ENCODE measurements around the gene LCN1.

Gene LCN1

DNA sequence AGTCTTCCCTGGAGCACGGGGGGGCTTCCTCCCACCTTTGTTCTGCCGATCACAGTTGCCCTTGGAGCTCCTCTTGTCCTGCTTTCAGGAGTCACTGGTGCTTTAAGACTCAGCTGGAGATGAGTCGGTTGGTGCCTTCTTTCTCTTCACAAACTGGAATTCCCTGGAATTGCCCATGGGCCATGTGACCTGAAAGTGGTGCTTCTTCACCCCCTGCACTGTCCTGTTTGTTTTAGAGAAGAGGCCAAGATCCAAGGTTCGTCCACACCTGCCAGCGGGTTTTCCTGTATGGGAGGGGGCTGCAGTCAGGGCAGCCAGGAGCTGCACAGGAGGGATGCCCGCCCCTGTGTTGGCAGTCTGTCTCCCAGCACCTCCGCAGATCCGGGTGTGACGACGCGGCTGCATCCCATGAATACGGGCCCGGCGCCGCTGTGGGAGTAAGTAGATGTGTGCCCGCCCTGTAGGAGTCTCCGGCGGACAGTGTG is 30.2 kb upstream of the LCN1 start:
- H3K36me3 ChIP-seq (ENCODE audit: control insufficient read depth in 1 of 2, insufficient read depth in 2 of 2, low read length in 2 of 2): peaks cover 0 to 25% of the 10 kb centered on the region in 2 donors
- H3K27ac ChIP-seq (ENCODE audit: low read length): no peak overlapping the region
- H3K4me3 ChIP-seq (ENCODE audit: low read depth in 1 of 2, low read length in 2 of 2): no peak overlapping the region
- H3K4me1 ChIP-seq (ENCODE audit: control insufficient read depth in 1 of 2, insufficient read depth in 2 of 2, low read length in 2 of 2): no peaks in the 10 kb centered on the region
- H3K27me3 ChIP-seq (ENCODE audit: low read depth, low read length): no peaks in the 10 kb centered on the region
- H3K9me3 ChIP-seq (ENCODE audit: control insufficient read depth in 1 of 2, low read length in 2 of 2): no peaks in the 10 kb centered on the region

DNA sequence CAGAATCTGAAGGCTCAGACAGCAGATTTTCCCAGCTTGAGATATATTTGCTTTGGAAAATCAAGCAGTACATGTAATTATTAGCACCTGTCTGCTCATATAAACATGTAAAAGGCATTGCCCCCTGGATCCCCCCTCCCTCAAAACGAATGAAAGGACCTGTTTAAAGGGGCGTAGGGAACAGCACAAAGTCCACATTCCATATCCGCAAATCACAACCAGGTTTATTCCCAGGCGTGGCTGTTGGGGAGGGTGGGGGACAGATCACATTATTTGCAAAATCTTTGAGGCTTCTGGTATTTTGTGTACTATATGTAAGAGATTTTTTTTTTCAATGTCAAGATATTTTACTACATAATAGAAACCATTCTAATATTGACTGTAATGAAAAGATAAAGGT is 29.5 kb upstream of the LCN1 start:
- H3K4me3 ChIP-seq (ENCODE audit: low read depth in 1 of 2, low read length in 2 of 2): no peak overlapping the region
- no peaks in the 10 kb centered on the region for H3K4me1 ChIP-seq (ENCODE audit: control insufficient read depth in 1 of 2, insufficient read depth in 2 of 2, low read length in 2 of 2)

DNA sequence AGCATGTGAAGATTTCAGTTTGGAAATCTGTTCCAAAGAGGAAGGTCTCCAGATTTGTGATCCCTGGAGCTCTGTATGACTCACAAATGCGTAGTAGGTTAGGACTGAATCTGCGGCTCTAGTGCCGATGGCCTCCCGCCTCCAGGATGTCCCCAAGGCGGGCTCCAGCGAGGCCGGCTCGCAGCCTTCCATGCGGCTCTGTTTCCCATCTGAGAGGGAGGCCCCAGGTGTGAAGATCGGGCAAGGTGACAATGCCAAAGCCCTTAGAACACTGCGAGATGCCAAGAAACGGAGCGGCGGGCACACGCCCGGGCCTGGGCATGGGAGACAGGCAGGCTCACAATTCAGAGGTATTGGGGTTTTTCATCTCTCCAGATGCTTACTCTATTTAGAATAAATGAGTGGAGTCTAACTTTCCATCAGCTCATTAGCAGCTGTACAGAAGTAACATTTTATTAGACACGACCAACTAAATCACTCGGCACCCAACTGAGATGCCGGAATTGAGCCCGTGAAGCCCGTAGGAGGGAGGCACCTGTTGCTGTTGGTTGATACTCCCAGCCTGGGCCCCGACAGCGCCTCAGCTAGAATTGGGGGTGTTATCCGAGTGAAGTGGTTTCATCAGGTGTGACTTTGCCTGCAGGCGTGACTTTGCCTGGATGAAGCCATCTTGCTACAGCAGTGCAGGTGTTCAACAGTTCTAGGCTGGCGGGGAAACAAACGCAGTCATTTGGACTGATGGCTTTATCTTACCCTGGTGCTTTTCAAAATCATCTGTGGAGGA is 28.2 kb upstream of the LCN1 start:
- no peak overlapping the region for H3K4me3 ChIP-seq (ENCODE audit: low read depth in 1 of 2, low read length in 2 of 2)

More for the DNA sequence above, 29.5 kb upstream of the LCN1 start:
- Histone ChIP-seq H3K27me3 (ENCODE audit: low read depth, low read length) (no peaks in the 10 kb centered on the region), H3K36me3 (ENCODE audit: control insufficient read depth in 1 of 2, insufficient read depth in 2 of 2, low read length in 2 of 2) (peaks cover 0 to 19% of the 10 kb centered on the region in 2 donors), H3K9me3 (ENCODE audit: control insufficient read depth in 1 of 2, low read length in 2 of 2) (no peaks in the 10 kb centered on the region), H3K27ac (ENCODE audit: low read length) (no peak overlapping the region)

DNA sequence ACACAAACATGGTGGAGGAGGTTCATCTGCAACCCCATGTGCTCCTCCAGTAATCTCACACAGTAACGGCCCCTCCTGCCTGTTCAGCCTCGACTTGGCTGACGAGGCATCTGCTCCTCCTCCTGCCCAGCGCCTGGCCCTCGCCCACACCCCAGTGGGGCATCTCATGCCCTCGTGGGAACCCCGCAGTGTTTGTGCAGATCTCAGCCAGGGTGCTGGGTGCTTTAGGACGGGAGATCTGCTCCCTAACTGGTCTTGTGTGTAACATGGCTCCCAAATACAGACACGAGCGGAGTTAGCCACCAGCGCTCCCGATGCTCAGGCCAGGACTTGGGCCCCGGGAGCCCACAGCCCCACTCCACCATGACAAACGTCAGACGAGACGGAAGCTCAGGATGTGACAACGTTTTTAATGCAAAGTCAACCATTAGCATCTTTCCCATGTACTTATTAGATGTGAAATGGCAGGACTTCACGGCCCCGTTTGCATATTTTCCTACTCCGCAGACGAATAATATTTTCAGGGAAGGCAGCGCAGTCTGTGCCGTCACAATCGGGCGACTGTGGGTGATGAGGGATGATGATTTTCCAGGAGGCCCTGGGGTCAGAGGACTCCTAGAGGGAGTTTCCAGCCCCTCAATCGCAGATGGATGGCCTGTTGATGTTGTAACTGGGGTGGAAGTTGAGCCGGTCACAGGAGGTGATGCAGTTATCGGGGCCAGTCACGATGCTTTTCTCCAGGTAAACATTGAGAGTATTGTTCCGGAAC is 26.3 kb upstream of the LCN1 start:
- no peak overlapping the region for H3K27ac ChIP-seq (ENCODE audit: low read length)
- H3K36me3 ChIP-seq (ENCODE audit: control insufficient read depth in 1 of 2, insufficient read depth in 2 of 2, low read length in 2 of 2): no peaks in the 10 kb centered on the region
- H3K9me3 ChIP-seq (ENCODE audit: control insufficient read depth in 1 of 2, low read length in 2 of 2): no peaks in the 10 kb centered on the region
- peaks cover 0 to 7% of the 10 kb centered on the region in 2 donors for H3K4me1 ChIP-seq (ENCODE audit: control insufficient read depth in 1 of 2, insufficient read depth in 2 of 2, low read length in 2 of 2)
- H3K4me3 ChIP-seq (ENCODE audit: low read depth in 1 of 2, low read length in 2 of 2): no peak overlapping the region
- no peaks in the 10 kb centered on the region for H3K27me3 ChIP-seq (ENCODE audit: low read depth, low read length)

More for the DNA sequence above, 28.2 kb upstream of the LCN1 start:
- Histone ChIP-seq H3K27me3 (ENCODE audit: low read depth, low read length) (no peaks in the 10 kb centered on the region), H3K4me1 (ENCODE audit: control insufficient read depth in 1 of 2, insufficient read depth in 2 of 2, low read length in 2 of 2) (no peaks in the 10 kb centered on the region), H3K9me3 (ENCODE audit: control insufficient read depth in 1 of 2, low read length in 2 of 2) (no peaks in the 10 kb centered on the region), H3K36me3 (ENCODE audit: control insufficient read depth in 1 of 2, insufficient read depth in 2 of 2, low read length in 2 of 2) (peaks cover 0 to 6% of the 10 kb centered on the region in 2 donors), H3K27ac (ENCODE audit: low read length) (no peak overlapping the region)

DNA sequence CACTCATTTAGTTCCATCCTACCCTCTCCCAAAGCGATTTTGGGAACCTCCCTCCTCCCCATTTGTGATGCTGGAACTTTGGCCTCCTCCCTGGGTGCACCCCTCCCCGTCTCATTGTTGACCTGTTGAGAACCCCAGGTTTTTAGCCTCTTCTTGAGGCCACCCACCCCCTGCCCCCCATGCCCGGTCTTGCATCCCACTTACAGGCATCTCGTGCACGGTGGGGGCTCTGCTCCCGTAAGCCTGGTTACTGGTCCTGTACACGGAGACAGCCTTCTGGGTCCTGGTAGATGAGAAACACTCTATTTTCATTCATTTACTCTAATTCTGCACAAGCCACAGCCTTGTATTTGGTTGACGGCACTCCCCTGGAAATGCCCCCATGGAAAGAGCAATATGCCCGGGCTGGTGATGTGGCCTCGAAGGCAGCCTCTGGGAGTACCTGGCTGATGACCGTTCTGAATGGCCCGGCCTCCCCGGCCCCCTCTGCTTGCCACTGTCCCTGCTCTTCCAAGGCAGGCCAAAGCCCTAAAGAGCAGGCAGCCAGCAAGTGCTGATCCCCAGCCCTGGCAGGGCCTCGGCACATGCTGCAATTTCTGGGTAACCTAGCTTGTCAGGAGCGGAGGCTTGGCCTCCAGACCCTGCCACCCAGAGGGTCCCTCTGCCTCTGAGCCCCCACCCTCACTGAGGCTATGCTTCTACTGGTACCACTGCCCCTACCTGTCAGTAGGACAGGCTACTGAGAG is 22.7 kb upstream of the LCN1 start:
- H3K4me3 ChIP-seq (ENCODE audit: low read depth in 1 of 2, low read length in 2 of 2): no peak overlapping the region
- no peak overlapping the region for H3K27ac ChIP-seq (ENCODE audit: low read length)
- no peaks in the 10 kb centered on the region for H3K27me3 ChIP-seq (ENCODE audit: low read depth, low read length)
- peaks cover 6 to 22% of the 10 kb centered on the region in 2 donors for H3K4me1 ChIP-seq (ENCODE audit: control insufficient read depth in 1 of 2, insufficient read depth in 2 of 2, low read length in 2 of 2)
- no peaks in the 10 kb centered on the region for H3K9me3 ChIP-seq (ENCODE audit: control insufficient read depth in 1 of 2, low read length in 2 of 2)
- H3K36me3 ChIP-seq (ENCODE audit: control insufficient read depth in 1 of 2, insufficient read depth in 2 of 2, low read length in 2 of 2): peaks cover 3 to 12% of the 10 kb centered on the region in 2 donors

DNA sequence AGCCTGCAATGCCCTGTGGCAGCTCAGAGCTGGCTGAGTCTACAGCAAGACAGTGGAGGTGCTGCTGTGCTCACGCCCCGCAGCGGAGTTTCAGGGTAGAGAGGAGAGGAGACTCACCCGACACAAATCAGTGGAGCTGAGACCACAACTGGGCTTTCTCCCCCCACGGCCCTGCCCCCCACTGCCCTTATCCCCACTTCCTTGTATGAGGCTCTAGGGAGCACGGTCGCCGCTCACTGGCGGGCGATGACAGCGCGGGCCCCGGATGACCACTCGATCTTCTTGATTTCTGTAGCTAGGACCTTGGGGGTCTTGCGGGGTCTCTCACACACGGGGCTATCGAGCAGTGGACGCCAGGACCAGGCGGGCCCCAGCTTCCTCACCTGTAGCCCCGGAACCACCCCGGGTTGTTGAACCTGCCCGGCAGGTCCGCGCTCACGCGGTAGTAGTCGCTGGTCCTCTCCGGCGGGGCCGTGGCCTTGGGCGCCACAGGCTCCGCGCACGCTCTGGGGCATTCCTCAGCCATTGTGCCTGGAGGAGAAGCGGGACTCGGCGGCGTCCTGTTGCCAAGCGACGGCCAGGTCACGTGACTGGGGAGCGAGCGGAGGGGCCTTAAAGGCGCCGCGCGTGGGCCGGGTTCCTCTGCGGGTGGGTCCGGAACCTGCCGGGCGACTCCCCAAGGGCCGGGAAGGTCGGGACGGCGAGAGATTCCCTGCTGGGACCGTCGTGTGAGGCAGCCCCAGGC is 21.7 kb upstream of the LCN1 start:
- H3K27me3 ChIP-seq (ENCODE audit: low read depth, low read length): no peaks in the 10 kb centered on the region
- H3K4me3 ChIP-seq (ENCODE audit: low read depth in 1 of 2, low read length in 2 of 2): peak overlapping the region; percentile 81 to 93
- peaks cover 6 to 22% of the 10 kb centered on the region in 2 donors for H3K4me1 ChIP-seq (ENCODE audit: control insufficient read depth in 1 of 2, insufficient read depth in 2 of 2, low read length in 2 of 2)
- peaks cover 9 to 20% of the 10 kb centered on the region in 2 donors for H3K36me3 ChIP-seq (ENCODE audit: control insufficient read depth in 1 of 2, insufficient read depth in 2 of 2, low read length in 2 of 2)
- no peaks in the 10 kb centered on the region for H3K9me3 ChIP-seq (ENCODE audit: control insufficient read depth in 1 of 2, low read length in 2 of 2)
- H3K27ac ChIP-seq (ENCODE audit: low read length): no peak overlapping the region

DNA sequence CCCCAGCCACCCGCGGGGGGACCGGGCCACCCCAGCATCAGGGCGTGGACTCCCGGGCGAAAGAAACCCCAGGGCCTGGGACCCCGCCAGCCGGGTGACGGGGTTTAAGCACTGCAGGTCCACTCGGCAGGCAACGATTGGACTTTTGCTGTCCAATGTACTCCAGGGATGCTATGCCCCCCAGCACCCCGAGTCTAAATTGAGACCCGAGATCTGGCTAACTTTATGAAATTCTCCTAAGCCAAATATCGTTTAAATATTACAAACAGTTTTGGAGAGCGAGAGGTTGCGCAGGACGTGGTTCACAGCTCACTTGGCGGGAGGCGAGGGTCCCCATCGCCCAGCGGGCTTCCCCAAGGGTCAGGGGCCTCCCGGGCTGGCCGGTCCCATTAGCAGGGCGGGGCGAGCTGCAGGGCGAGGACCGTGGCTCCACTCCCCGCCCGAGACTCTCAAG is 21.1 kb upstream of the LCN1 start:
- Histone ChIP-seq H3K4me1 (ENCODE audit: control insufficient read depth in 1 of 2, insufficient read depth in 2 of 2, low read length in 2 of 2) (peaks cover 6 to 26% of the 10 kb centered on the region in 2 donors), H3K27ac (ENCODE audit: low read length) (no peak overlapping the region), H3K9me3 (ENCODE audit: control insufficient read depth in 1 of 2, low read length in 2 of 2) (no peaks in the 10 kb centered on the region), H3K27me3 (ENCODE audit: low read depth, low read length) (no peaks in the 10 kb centered on the region), H3K4me3 (ENCODE audit: low read depth in 1 of 2, low read length in 2 of 2) (peak overlapping the region; percentile 81 to 93), H3K36me3 (ENCODE audit: control insufficient read depth in 1 of 2, insufficient read depth in 2 of 2, low read length in 2 of 2) (peaks cover 9 to 26% of the 10 kb centered on the region in 2 donors)

DNA sequence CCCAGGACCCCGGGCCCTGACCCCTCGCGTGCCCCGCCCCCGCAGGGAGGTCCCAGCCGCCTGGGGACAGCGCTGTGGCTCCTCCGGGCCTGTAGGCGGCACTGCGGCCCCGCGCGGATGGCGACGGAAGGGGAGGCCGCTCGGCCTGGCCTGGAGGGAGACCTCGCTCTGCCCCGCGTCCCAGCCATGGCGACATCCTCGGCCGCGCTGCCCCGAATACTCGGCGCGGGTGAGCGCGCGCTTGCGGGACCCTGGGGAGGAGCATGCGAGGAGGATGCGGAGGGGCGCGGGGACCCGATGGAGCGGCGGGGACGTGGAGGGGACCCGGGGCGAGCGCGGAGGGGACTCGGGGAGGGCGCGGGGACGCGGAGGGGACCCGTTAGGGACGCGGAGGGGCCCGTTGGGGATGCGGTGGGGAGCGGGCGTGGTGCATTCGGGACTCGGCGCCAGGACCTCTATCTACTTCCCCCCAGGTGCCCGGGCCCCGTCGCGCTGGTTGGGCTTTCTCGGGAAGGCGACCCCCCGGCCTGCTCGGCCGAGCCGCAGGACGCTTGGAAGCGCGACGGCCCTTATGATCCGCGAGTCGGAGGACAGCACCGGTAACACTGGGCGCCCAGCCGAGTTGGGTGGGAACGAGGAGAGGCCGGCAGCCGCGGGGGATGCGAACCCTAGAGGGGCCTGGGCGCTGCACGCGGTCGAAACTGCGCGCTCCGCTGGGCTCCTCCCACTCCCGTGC is 20.5 kb upstream of the LCN1 start, which contains the start of gene MRPS2:
Gene MRPS2 (plus strand): TSS at position 158 of the 736 bp plus-strand sequence. CDS start 29 bp downstream, at position 187.
- H3K36me3 ChIP-seq (ENCODE audit: control insufficient read depth in 1 of 2, insufficient read depth in 2 of 2, low read length in 2 of 2): peaks cover 9 to 28% of the 10 kb centered on the region in 2 donors
- peak within 1 kb of the TSS; percentile 81 to 93 for H3K4me3 ChIP-seq (ENCODE audit: low read depth in 1 of 2, low read length in 2 of 2)
- no peaks in the 10 kb centered on the region for H3K27me3 ChIP-seq (ENCODE audit: low read depth, low read length)
- no peaks in the 10 kb centered on the region for H3K9me3 ChIP-seq (ENCODE audit: control insufficient read depth in 1 of 2, low read length in 2 of 2)
- H3K4me1 ChIP-seq (ENCODE audit: control insufficient read depth in 1 of 2, insufficient read depth in 2 of 2, low read length in 2 of 2): peaks cover 6 to 27% of the 10 kb centered on the region in 2 donors
- peak within 1 kb of the TSS; percentile 23 for H3K27ac ChIP-seq (ENCODE audit: low read length)

DNA sequence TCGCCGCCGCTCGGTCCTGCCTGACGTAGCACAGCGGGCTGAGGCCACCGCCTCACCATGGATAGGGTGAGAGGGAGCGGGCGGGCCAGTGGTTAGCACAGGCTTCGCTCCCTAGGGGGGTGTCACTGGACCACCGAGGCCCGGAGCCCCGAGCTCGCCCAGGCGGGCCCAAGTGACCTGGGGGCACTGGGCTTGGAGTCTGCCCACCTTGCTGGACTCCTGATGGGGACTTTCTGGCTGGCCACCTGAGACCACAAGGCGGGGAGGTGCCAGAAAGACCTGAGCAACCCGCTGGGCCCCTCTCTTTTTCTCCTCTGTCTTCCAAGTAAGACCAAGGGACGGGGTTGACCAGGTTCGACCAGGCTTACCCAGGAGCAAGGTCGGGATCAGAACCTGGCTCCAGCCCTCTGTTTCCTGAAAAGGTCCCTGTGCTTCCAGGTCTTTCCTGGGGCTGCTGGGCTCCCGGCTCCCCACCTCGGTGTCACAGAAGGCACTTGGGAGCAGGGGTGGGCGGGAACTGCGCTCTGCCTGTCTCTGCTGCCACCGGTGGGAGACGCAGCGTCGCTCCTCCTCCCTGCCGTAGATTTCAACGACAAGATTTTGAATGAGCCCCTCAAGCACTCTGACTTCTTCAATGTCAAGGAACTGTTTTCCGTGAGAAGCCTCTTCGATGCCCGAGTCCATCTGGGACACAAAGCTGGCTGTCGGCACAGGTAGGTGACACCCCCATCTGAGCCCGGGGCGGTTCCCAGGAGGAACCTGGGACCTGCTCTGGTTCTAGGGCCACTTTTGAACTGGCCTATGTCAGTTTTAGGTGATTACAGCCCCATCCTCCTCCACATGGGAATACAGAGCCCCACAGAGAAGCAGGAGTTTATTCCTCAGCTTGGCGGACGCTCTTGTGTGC is 19.7 kb upstream of the LCN1 start:
- Histone ChIP-seq H3K4me1 (ENCODE audit: control insufficient read depth in 1 of 2, insufficient read depth in 2 of 2, low read length in 2 of 2) (peaks cover 6 to 27% of the 10 kb centered on the region in 2 donors), H3K27me3 (ENCODE audit: low read depth, low read length) (no peaks in the 10 kb centered on the region), H3K27ac (ENCODE audit: low read length) (peak overlapping the region; percentile 23), H3K36me3 (ENCODE audit: control insufficient read depth in 1 of 2, insufficient read depth in 2 of 2, low read length in 2 of 2) (peaks cover 9 to 28% of the 10 kb centered on the region in 2 donors), H3K4me3 (ENCODE audit: low read depth in 1 of 2, low read length in 2 of 2) (peak overlapping the region; percentile 81 to 93), H3K9me3 (ENCODE audit: control insufficient read depth in 1 of 2, low read length in 2 of 2) (no peaks in the 10 kb centered on the region)
